RWPE2 (cell line): ENCODE measurements around the gene RIPOR2.
A peak's percentile ranks its signal among the peaks of the same experiment; 100 is the strongest.

ENCODE experiments used
- ATAC-seq: fragments of 200-7000 bp; cut with Tn5 transposase; 3 replicates; pipeline ENCODE4 v1.9.1; 2021; ENCODE audit warnings: low read depth
- DNase-seq: peaks from one replicate; pipeline ENCODE4 v3.0.0-alpha.2; 2020; ENCODE audit warnings: low spot score
- H3K27ac ChIP-seq: fragments of 450-650 bp; 2 replicates; pipeline ENCODE4 v1.5.1; 2017; ENCODE audit warnings: mild to moderate bottlenecking; ENCODE audit not compliant: poor library complexity, severe bottlenecking
- H3K27me3 ChIP-seq: fragments of 250-450 bp; sonication (Bioruptor Pico); 2 replicates; pipeline ENCODE4 v1.5.1; 2021; ENCODE audit warnings: mild to moderate bottlenecking, moderate library complexity; ENCODE audit not compliant: insufficient read depth, poor library complexity, severe bottlenecking
- H3K36me3 ChIP-seq: fragments of 250-450 bp; sonication (Bioruptor Pico); 2 replicates; pipeline ENCODE4 v1.5.1; 2020; ENCODE audit warnings: low read depth, mild to moderate bottlenecking, moderate library complexity
- H3K4me1 ChIP-seq: fragments of 250-450 bp; sonication (Bioruptor Pico); 2 replicates; pipeline ENCODE4 v1.5.1; 2021; ENCODE audit warnings: mild to moderate bottlenecking, moderate library complexity; ENCODE audit not compliant: insufficient read depth, poor library complexity, severe bottlenecking
- H3K4me3 ChIP-seq: fragments of 250-450 bp; sonication (Bioruptor Pico); 2 replicates; pipeline ENCODE4 v1.5.1; 2021; ENCODE audit warnings: mild to moderate bottlenecking, moderate library complexity; ENCODE audit not compliant: severe bottlenecking
- H3K9me3 ChIP-seq: fragments of 250-450 bp; sonication (Bioruptor Pico); 2 replicates; pipeline ENCODE4 v1.5.1; 2021; ENCODE audit warnings: mild to moderate bottlenecking, moderate library complexity; ENCODE audit not compliant: severe bottlenecking
- TF ChIP-seq, protein P1 (sequence below): fragments of 450-650 bp; IDR thresholded peaks from one replicate; pipeline ENCODE4 v1.5.1; 2017; ENCODE audit warnings: mild to moderate bottlenecking, moderate library complexity; ENCODE audit not compliant: poor library complexity, severe bottlenecking

The RIPOR2 gene

DNA sequence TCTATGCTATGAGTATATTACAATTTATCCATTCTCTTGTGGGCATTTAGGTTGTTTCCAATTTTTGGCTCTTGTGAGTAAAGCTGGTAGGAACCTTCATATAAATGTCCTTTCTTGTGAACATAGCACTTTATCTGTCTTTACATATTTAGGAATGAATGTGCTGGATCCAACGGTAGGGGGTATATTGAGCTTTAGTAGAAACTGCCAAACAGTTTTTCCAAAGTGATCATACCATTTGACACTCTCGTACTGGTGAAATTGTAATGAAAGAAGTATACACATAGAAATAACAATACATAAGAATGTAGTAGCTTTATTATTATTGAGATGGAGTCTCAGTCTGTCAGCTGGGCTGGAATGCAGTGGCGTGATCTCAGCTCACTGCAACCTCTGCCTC, 106.1 kb downstream of the RIPOR2 start:
- no peaks in the 10 kb centered on the region for H3K9me3 ChIP-seq
- TF ChIP-seq, protein P1, sequence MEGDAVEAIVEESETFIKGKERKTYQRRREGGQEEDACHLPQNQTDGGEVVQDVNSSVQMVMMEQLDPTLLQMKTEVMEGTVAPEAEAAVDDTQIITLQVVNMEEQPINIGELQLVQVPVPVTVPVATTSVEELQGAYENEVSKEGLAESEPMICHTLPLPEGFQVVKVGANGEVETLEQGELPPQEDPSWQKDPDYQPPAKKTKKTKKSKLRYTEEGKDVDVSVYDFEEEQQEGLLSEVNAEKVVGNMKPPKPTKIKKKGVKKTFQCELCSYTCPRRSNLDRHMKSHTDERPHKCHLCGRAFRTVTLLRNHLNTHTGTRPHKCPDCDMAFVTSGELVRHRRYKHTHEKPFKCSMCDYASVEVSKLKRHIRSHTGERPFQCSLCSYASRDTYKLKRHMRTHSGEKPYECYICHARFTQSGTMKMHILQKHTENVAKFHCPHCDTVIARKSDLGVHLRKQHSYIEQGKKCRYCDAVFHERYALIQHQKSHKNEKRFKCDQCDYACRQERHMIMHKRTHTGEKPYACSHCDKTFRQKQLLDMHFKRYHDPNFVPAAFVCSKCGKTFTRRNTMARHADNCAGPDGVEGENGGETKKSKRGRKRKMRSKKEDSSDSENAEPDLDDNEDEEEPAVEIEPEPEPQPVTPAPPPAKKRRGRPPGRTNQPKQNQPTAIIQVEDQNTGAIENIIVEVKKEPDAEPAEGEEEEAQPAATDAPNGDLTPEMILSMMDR = no peak
- H3K27ac ChIP-seq = no peak overlapping the region
- peaks cover 4% of the 10 kb centered on the region for H3K4me1 ChIP-seq
- no peaks in the 10 kb centered on the region for H3K36me3 ChIP-seq
- DNase-seq = no peak
- ATAC-seq = no peak
- no peaks in the 10 kb centered on the region for H3K27me3 ChIP-seq
- H3K4me3 ChIP-seq = no peak overlapping the region

DNA sequence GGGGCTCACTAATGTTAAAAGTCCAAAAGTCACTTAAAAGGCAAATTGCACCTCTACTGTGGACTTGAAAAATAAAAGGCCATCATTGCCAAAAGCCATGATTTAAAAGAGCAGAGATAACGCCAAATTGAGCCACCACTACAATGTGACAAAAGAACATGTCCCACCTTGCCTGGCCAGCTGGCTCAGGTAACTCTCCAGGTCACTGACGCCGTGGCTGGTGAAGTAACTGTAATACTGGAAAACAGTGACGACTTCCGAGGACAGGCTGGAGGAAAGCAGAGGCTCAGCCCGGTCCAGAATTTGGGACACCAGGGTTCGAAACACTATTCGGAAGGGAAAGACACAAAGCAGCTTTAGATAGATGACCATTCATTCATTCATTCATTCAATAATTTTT, 107.8 kb downstream of the RIPOR2 start:
- Histone ChIP-seq H3K9me3 (no peaks in the 10 kb centered on the region), H3K36me3 (no peaks in the 10 kb centered on the region), H3K4me1 (peaks cover 4% of the 10 kb centered on the region), H3K27ac (no peak overlapping the region), H3K27me3 (no peaks in the 10 kb centered on the region), H3K4me3 (no peak overlapping the region)
- DNase-seq (no peak), ATAC-seq (no peak)
- TF ChIP-seq, protein P1 = no peak

DNA sequence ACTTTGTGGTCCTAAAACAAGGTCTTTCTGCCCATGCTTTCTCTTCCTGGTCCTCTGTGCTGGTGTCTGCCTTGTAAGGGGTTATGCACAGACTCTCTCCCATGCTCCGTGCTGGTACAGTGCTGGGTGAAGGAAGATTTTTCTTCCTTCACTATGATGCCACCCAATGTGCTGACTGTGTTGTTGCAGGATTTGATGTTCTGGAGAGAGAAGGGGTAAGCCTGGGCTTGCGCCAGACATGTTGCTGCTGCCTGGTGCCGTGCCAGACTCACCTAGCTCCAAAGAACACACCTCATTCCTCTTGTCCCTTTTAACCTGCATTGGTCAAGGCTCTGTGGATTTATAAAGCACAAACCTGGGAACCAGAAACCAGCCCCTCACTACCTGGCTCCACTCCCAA, 108.6 kb downstream of the RIPOR2 start:
- Histone ChIP-seq H3K4me1 (peaks cover 4% of the 10 kb centered on the region), H3K4me3 (no peak overlapping the region), H3K36me3 (no peaks in the 10 kb centered on the region), H3K9me3 (no peaks in the 10 kb centered on the region), H3K27ac (no peak overlapping the region), H3K27me3 (no peaks in the 10 kb centered on the region)
- peak; percentile 70 for ATAC-seq
- DNase-seq = no peak
- TF ChIP-seq, protein P1 = peak; percentile 9

DNA sequence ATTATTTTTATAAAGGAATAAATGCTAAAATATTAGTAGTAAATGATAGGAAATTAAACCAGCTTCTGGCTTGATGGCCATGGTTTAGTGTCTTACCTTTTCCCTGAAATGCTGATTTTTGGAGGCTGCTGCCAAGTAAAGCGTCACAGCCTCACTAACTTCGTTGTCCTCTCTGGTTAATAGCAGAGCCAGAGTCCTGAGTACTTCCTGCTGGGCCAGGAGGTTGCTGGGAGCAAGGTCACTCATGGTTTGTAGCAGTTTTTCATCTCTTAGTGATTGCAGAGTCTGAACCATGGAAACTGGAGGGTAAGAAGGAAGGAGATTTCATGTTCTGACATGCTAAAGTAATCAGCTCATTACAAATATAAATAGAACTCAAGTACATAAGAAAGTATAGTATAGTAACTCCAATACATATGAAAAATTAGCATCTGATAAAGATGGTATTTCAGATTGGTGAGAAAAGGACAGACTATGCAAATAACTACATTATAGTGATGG, 110.6 kb downstream of the RIPOR2 start:
- TF ChIP-seq, protein P1 = no peak
- no peak overlapping the region for H3K4me3 ChIP-seq
- no peak for DNase-seq
- H3K27ac ChIP-seq = no peak overlapping the region
- H3K27me3 ChIP-seq = no peaks in the 10 kb centered on the region
- H3K36me3 ChIP-seq = no peaks in the 10 kb centered on the region
- H3K9me3 ChIP-seq = no peaks in the 10 kb centered on the region
- ATAC-seq = no peak
- H3K4me1 ChIP-seq = peaks cover 4% of the 10 kb centered on the region

DNA sequence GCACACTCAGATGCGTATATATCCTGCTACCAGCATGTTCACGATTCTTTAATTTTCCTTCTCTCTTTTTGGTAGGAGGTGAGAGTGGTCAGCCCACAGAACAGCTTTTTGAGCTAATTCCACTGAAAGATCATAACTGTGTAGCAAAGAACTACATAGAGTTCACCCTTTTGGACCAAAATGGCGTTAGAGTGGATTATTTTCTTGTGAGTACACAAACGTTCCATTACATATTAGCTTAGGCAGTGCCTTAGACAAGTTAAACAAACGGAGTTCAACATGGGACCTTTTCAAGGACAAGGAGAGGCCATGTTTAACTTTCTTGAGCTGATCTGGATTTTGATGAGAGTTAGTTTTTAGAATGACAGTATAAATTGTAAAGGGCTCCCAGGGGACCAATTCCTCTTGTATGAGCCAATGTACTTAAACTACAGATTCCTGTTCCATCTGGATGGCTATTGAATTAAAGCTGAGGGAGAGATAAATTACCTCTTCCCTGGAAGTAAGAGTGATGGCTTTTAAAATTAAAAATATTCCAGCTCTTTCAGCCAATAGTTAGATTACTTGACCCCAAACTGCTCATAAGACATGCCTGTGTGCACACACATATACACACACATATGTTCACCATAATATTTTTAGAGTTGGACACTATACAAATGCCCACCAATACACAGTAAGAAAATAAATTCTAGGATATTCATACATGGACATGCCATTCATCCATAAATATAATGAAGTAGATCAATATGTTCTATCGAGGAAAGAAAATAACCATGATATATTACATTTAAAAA, 111.4 kb downstream of the RIPOR2 start:
- TF ChIP-seq, protein P1 = no peak
- no peak for DNase-seq
- H3K4me3 ChIP-seq = no peak overlapping the region
- no peaks in the 10 kb centered on the region for H3K27me3 ChIP-seq
- H3K27ac ChIP-seq = no peak overlapping the region
- ATAC-seq = no peak
- H3K9me3 ChIP-seq = no peaks in the 10 kb centered on the region
- H3K36me3 ChIP-seq = no peaks in the 10 kb centered on the region
- H3K4me1 ChIP-seq = peaks cover 4% of the 10 kb centered on the region
